Smooth muscle cell (in vitro differentiated cells): ENCODE data around the gene ZKSCAN4. TPM values are rescaled to one million over a fixed set of nuclear protein-coding genes. Genes with fewer than 3 reads are reported as not detected.

Source experiments
- DNase-seq: peaks from one replicate; lab custom pipeline; 2025; ENCODE audit not compliant: unreplicated experiment; lab: John Stamatoyannopoulos, UW
- H2AFZ ChIP-seq: fragments of 200-600 bp; sonication (generic); 2 replicates; pipeline ENCODE4 v1.6.0; 2016; ENCODE audit warnings: antibody characterized with exemption, low read depth, mild to moderate bottlenecking
- H3F3A ChIP-seq: fragments of 200-600 bp; sonication (generic); 2 replicates; pipeline ENCODE4 v1.6.0; 2017; ENCODE audit warnings: antibody characterized with exemption, low read depth
- H3K27ac ChIP-seq: fragments of 200-600 bp; sonication (generic); 2 replicates; pipeline ENCODE4 v1.5.1; 2016; ENCODE audit warnings: low read depth, mild to moderate bottlenecking
- H3K27me3 ChIP-seq: fragments of 200-600 bp; sonication (generic); 2 replicates; pipeline ENCODE4 v1.6.1; 2016; ENCODE audit warnings: low read depth, mild to moderate bottlenecking
- H3K36me3 ChIP-seq: fragments of 200-600 bp; sonication (generic); 2 replicates; pipeline ENCODE4 v1.5.1; 2016; ENCODE audit warnings: low read depth
- H3K4me1 ChIP-seq: fragments of 200-600 bp; sonication (generic); 2 replicates; pipeline ENCODE4 v1.5.1; 2016; ENCODE audit warnings: low read depth
- H3K4me2 ChIP-seq: fragments of 200-600 bp; sonication (generic); 2 replicates; pipeline ENCODE4 v1.6.0; 2016; ENCODE audit warnings: mild to moderate bottlenecking
- H3K4me3 ChIP-seq: fragments of 200-600 bp; sonication (generic); 2 replicates; pipeline ENCODE4 v1.5.1; 2016; ENCODE audit warnings: mild to moderate bottlenecking
- H3K79me2 ChIP-seq: fragments of 200-600 bp; sonication (generic); 2 replicates; pipeline ENCODE4 v1.6.0; 2016; ENCODE audit warnings: low read depth, mild to moderate bottlenecking
- H3K9ac ChIP-seq: fragments of 200-600 bp; sonication (generic); 2 replicates; pipeline ENCODE4 v1.6.0; 2016; ENCODE audit warnings: low read depth
- H3K9me3 ChIP-seq: fragments of 200-600 bp; sonication (generic); replicated peaks from 2 replicates; pipeline ENCODE4 v1.5.1; 2016; ENCODE audit warnings: low read depth
- H4K20me1 ChIP-seq: fragments of 200-600 bp; sonication (generic); 2 replicates; pipeline ENCODE4 v1.6.0; 2016; ENCODE audit warnings: low read depth
- WGBS: methylation state at CpG from one replicate; pipeline ENCODE4 v1.1.7; 2016; ENCODE audit warnings: low lambda C conversion rate; 5-methylcytosine and 5-hydroxymethylcytosine counted together
- polyA plus RNA-seq: library from polyadenylated mRNA; unstranded; fragments of >200 nt; fragmentation: Nextera tagmentation; extraction: Ambion mirVana; gene quantifications from 2 replicates; pipeline ENCODE4 v1.2.1, GENCODE V29; 2016
- total RNA-seq: library from RNA; depleted of rRNA; stranded (reverse); fragments of >200 nt; gene quantifications from 2 replicates; pipeline ENCODE4 v1.2.3, GENCODE V29; 2014
- TF ChIP-seq, protein P1 (sequence below): fragments of 200-600 bp; sonication (generic); IDR thresholded peaks from 2 replicates; pipeline ENCODE4 v1.5.1; 2017; ENCODE audit warnings: borderline replicate concordance, mild to moderate bottlenecking, antibody characterized with exemption; ENCODE audit not compliant: insufficient read depth, poor library complexity, severe bottlenecking

Gene ZKSCAN4
- total and polyA plus RNA-seq, 2 experiments from 2014 or later, result 4.5 to 5.2 TPM

DNA sequence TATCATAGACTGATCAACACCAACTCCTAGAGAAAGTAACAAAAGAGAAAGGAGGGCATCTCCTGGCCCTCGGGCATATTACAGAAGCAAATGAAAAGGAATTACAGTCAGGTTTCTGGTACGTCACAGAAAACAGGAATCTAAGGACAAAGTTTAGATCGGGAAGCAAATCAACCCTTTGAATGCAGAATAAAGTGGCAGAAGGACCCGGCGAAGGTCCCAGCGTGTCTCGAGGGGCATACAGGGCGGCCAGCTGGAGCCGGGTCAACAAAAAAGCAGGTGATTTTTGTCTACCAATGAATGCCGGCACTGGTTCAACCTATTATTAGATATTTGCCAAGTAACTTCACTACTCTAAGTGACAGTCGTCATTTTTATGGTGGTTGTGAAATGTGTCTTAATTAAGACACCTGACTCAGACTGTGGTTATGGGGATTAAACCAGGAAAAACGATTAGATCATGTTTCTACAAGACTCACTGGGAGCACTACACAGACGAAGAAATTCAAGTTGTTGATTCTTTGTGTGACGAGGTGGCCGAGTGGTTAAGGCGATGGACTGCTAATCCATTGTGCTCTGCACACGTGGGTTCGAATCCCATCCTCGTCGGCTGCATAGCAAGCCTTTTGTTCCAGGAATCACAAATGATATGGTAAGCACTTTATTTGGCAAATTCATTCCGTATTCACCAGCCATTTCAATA is 39.4 kb downstream of the ZKSCAN4 start:
- no peak for DNase-seq
- Histone ChIP-seq H3K9me3 (no peaks in the 10 kb centered on the region), H3K27me3 (peaks cover 85% of the 10 kb centered on the region), H4K20me1 (no peaks in the 10 kb centered on the region), H3F3A (no peaks in the 10 kb centered on the region), H3K79me2 (no peaks in the 10 kb centered on the region), H2AFZ (peak overlapping the region; percentile 39), H3K9ac (no peak overlapping the region), H3K4me1 (peaks cover 9% of the 10 kb centered on the region), H3K27ac (no peak overlapping the region), H3K4me3 (peak overlapping the region; percentile 49), H3K36me3 (no peaks in the 10 kb centered on the region), H3K4me2 (peak overlapping the region; percentile 82)
- WGBS, result 2% methylated on average over 21 of the region's 21 CpGs
- TF ChIP-seq, protein P1, sequence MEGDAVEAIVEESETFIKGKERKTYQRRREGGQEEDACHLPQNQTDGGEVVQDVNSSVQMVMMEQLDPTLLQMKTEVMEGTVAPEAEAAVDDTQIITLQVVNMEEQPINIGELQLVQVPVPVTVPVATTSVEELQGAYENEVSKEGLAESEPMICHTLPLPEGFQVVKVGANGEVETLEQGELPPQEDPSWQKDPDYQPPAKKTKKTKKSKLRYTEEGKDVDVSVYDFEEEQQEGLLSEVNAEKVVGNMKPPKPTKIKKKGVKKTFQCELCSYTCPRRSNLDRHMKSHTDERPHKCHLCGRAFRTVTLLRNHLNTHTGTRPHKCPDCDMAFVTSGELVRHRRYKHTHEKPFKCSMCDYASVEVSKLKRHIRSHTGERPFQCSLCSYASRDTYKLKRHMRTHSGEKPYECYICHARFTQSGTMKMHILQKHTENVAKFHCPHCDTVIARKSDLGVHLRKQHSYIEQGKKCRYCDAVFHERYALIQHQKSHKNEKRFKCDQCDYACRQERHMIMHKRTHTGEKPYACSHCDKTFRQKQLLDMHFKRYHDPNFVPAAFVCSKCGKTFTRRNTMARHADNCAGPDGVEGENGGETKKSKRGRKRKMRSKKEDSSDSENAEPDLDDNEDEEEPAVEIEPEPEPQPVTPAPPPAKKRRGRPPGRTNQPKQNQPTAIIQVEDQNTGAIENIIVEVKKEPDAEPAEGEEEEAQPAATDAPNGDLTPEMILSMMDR, result no peak

DNA sequence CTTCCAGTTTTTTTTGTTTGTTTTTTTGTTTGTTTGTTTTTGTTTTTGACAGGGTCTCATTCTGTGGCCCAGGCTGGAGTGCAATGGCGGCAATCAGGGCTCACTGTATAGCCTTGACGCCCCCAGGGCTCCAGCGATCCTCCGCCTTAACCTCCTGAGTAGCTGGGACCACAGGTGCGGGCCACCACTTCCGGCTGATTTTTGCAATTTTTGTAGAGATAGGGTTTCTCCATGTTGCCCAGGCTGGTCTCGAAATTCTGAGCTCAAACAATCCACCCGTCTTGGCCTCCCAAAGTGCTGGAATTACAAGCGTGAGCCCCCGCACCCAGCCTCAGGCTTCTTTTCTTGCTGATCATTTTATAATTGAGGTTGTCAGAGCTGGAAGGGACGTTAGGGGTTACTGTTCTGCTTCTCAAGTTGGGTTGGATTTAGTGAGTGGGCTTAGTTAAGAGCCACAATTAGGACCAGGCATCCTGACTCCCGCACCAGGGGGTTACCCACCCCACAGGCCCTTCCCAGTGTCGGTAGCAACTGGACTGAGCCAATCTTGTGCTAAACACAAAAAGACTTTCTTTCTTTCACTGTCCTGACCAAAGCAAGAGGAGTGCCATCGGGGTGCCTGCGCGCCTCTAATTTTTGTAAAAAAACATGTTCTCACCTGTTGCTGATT is 40.1 kb downstream of the ZKSCAN4 start:
- 13% methylated on average over 16 of the region's 16 CpGs for WGBS
- no peak overlapping the region for H3K27ac ChIP-seq
- H3K79me2 ChIP-seq, result no peaks in the 10 kb centered on the region
- peak overlapping the region; percentile 82 for H3K4me2 ChIP-seq
- TF ChIP-seq, protein P1, result no peak
- no peak for DNase-seq
- no peaks in the 10 kb centered on the region for H4K20me1 ChIP-seq
- H3F3A ChIP-seq, result no peaks in the 10 kb centered on the region
- H3K4me3 ChIP-seq, result peak overlapping the region; percentile 49
- H3K4me1 ChIP-seq, result peaks cover 12% of the 10 kb centered on the region
- no peaks in the 10 kb centered on the region for H3K36me3 ChIP-seq
- H3K9me3 ChIP-seq, result no peaks in the 10 kb centered on the region
- peaks cover 92% of the 10 kb centered on the region for H3K27me3 ChIP-seq
- peak overlapping the region; percentile 39 for H2AFZ ChIP-seq
- no peak overlapping the region for H3K9ac ChIP-seq

DNA sequence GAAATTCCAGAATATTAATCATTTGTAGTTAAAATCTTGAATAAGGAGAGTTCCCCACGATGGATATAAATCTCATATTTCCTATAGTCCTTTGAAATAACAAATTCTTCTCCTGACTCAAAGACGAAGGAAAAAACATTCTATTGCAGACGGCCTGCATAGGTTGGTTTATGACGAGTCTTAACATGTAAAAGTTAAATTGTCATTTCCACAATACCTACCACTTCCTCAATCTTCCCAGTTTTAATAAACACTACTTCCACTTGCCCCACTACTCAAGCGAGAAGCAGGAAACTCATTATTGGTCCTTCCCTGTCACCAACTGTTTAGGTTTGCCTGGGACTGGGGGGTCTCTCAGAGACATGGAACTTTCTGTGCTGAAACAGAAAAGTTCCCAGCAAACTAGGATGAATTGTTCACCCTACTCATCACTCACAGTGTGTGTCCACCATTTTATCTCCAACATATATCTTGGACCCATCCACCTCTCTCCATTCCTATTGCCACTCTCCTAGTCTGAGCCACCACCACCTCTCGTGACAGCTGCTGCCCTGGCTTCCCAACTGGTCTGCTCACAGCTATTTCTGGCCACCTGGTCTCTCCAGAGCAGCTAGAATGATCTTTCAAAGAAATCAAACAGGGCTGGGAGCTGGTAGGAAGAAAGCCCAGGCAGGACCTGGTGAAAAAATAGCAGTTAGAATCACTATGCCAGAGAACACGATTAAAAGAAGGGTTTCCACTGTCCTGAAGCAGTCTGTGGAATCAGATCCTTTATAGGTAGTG is 42.1 kb downstream of the ZKSCAN4 start:
- Histone ChIP-seq H3K4me1 (peaks cover 15% of the 10 kb centered on the region), H3K27me3 (peaks cover 99% of the 10 kb centered on the region), H3K9me3 (no peaks in the 10 kb centered on the region), H2AFZ (no peak overlapping the region), H4K20me1 (no peaks in the 10 kb centered on the region), H3K9ac (no peak overlapping the region), H3K4me3 (no peak overlapping the region), H3K79me2 (no peaks in the 10 kb centered on the region), H3F3A (no peaks in the 10 kb centered on the region), H3K36me3 (no peaks in the 10 kb centered on the region), H3K27ac (no peak overlapping the region), H3K4me2 (no peak overlapping the region)
- no peak for DNase-seq
- TF ChIP-seq, protein P1, result no peak
- 76% methylated on average over 7 of the region's 7 CpGs for WGBS
